ENCODE data around the gene ASTN2. TPM values are rescaled to one million over a fixed set of nuclear protein-coding genes. Genes with fewer than 3 reads are reported as not detected.
"Not testable (repeated sequence)": the region's sequence is repeated elsewhere in the genome, so short reads cannot be mapped to it uniquely, and the experiment has no call there.

The ASTN2 gene
- total RNA-seq, 1 experiment from 2014 or later: 8.0 TPM

- no peaks in the 10 kb centered on the region for H3K9me3 ChIP-seq
- DNase-seq: no peak
- no peak overlapping the region for H3K4me3 ChIP-seq
- H3K36me3 ChIP-seq: no peaks in the 10 kb centered on the region
- H3K27me3 ChIP-seq: peaks cover 6% of the 10 kb centered on the region; the same call in 1 of the 2 replicates
Observed at GRCh38 chr9:116837018-116837989, 577.6 kb downstream of the ASTN2 start.

- H3K9me3 ChIP-seq, DNase-seq: not testable (repeated sequence)
Observed at GRCh38 chr9:116830321-116830720, 584.5 kb downstream of the ASTN2 start.

GRCh38 chr9:116821633-116822229, 593.1 kb downstream of the ASTN2 start:
- no peaks in the 10 kb centered on the region for H3K9me3 ChIP-seq
- no peaks in the 10 kb centered on the region for H3K27me3 ChIP-seq
- H3K36me3 ChIP-seq: no peaks in the 10 kb centered on the region
- DNase-seq: no peak
- no peak overlapping the region for H3K4me3 ChIP-seq

More at GRCh38 chr9:116830321-116830720, 584.5 kb downstream of the ASTN2 start:
- not testable (repeated sequence) for H3K36me3 ChIP-seq, H3K4me3 ChIP-seq, H3K27me3 ChIP-seq

- Histone ChIP-seq H3K27me3 (no peaks in the 10 kb centered on the region), H3K4me3 (no peak overlapping the region), H3K36me3 (no peaks in the 10 kb centered on the region), H3K9me3 (no peaks in the 10 kb centered on the region)
- DNase-seq: no peak
Observed at GRCh38 chr9:116819116-116819515, 595.7 kb downstream of the ASTN2 start.

GRCh38 chr9:116817762-116818161, 597.1 kb downstream of the ASTN2 start:
- Histone ChIP-seq H3K36me3 (no peaks in the 10 kb centered on the region), H3K4me3 (no peak overlapping the region), H3K9me3 (no peaks in the 10 kb centered on the region), H3K27me3 (no peaks in the 10 kb centered on the region)
- DNase-seq: no peak

- no peaks in the 10 kb centered on the region for H3K27me3 ChIP-seq
- no peaks in the 10 kb centered on the region for H3K36me3 ChIP-seq
- no peaks in the 10 kb centered on the region for H3K9me3 ChIP-seq
- DNase-seq: no peak
- no peak overlapping the region for H3K4me3 ChIP-seq
Observed at GRCh38 chr9:116816484-116816883, 598.4 kb downstream of the ASTN2 start.

- Histone ChIP-seq H3K9me3 (no peaks in the 10 kb centered on the region), H3K27me3 (no peaks in the 10 kb centered on the region), H3K36me3 (no peaks in the 10 kb centered on the region), H3K4me3 (no peak overlapping the region)
- DNase-seq: no peak
Observed at GRCh38 chr9:116815835-116816234, 599.0 kb downstream of the ASTN2 start.

- no peak for DNase-seq
- Histone ChIP-seq H3K9me3 (no peaks in the 10 kb centered on the region), H3K27me3 (no peaks in the 10 kb centered on the region; the same call in 1 of the 2 replicates), H3K4me3 (no peak overlapping the region), H3K36me3 (no peaks in the 10 kb centered on the region)
Observed at GRCh38 chr9:116813031-116813300, 601.9 kb downstream of the ASTN2 start.

- H3K36me3 ChIP-seq: no peaks in the 10 kb centered on the region
- no peak for DNase-seq
- no peaks in the 10 kb centered on the region for H3K9me3 ChIP-seq
- no peak overlapping the region for H3K4me3 ChIP-seq
- no peaks in the 10 kb centered on the region; the same call in 1 of the 2 replicates for H3K27me3 ChIP-seq
Observed at GRCh38 chr9:116812231-116813030, 602.4 kb downstream of the ASTN2 start.

- Histone ChIP-seq H3K9me3 (no peaks in the 10 kb centered on the region), H3K4me3 (no peak overlapping the region), H3K36me3 (no peaks in the 10 kb centered on the region), H3K27me3 (no peaks in the 10 kb centered on the region; the same call in 1 of the 2 replicates)
- no peak for DNase-seq
Observed at GRCh38 chr9:116809656-116810055, 605.2 kb downstream of the ASTN2 start.

GRCh38 chr9:116806075-116806474, 608.8 kb downstream of the ASTN2 start:
- Histone ChIP-seq H3K4me3 (no peak overlapping the region), H3K36me3 (no peaks in the 10 kb centered on the region), H3K27me3 (no peaks in the 10 kb centered on the region; the same call in 1 of the 2 replicates), H3K9me3 (no peaks in the 10 kb centered on the region)
- no peak for DNase-seq

GRCh38 chr9:116800885-116801284, 614.0 kb downstream of the ASTN2 start:
- Histone ChIP-seq H3K27me3 (peaks cover 2% of the 10 kb centered on the region; the same call in 1 of the 2 replicates), H3K9me3 (no peaks in the 10 kb centered on the region), H3K4me3 (no peak overlapping the region), H3K36me3 (no peaks in the 10 kb centered on the region)
- no peak for DNase-seq

- DNase-seq: no peak
- no peaks in the 10 kb centered on the region for H3K36me3 ChIP-seq
- H3K27me3 ChIP-seq: peaks cover 2% of the 10 kb centered on the region; the same call in 1 of the 2 replicates
- no peak overlapping the region for H3K4me3 ChIP-seq
- H3K9me3 ChIP-seq: no peaks in the 10 kb centered on the region
Observed at GRCh38 chr9:116800074-116800473, 614.8 kb downstream of the ASTN2 start.

GRCh38 chr9:116798521-116798920, 616.3 kb downstream of the ASTN2 start:
- Histone ChIP-seq H3K4me3 (no peak overlapping the region), H3K36me3 (no peaks in the 10 kb centered on the region), H3K27me3 (peaks cover 2% of the 10 kb centered on the region; the same call in 1 of the 2 replicates), H3K9me3 (no peaks in the 10 kb centered on the region)
- no peak for DNase-seq

GRCh38 chr9:116797276-116797675, 617.6 kb downstream of the ASTN2 start:
- no peak overlapping the region for H3K4me3 ChIP-seq
- no peak for DNase-seq
- H3K36me3 ChIP-seq: no peaks in the 10 kb centered on the region

GRCh38 chr9:116796669-116797068, 618.2 kb downstream of the ASTN2 start:
- no peaks in the 10 kb centered on the region for H3K9me3 ChIP-seq
- H3K27me3 ChIP-seq: peaks cover 2% of the 10 kb centered on the region; the same call in 1 of the 2 replicates
- no peak overlapping the region for H3K4me3 ChIP-seq
- DNase-seq: no peak
- no peaks in the 10 kb centered on the region for H3K36me3 ChIP-seq

More at GRCh38 chr9:116797276-116797675, 617.6 kb downstream of the ASTN2 start:
- Histone ChIP-seq H3K27me3 (peaks cover 2% of the 10 kb centered on the region; the same call in 1 of the 2 replicates), H3K9me3 (no peaks in the 10 kb centered on the region)

- Histone ChIP-seq H3K27me3 (peaks cover 2% of the 10 kb centered on the region; the same call in 1 of the 2 replicates), H3K4me3 (no peak overlapping the region), H3K9me3 (no peaks in the 10 kb centered on the region), H3K36me3 (no peaks in the 10 kb centered on the region)
- DNase-seq: no peak
Observed at GRCh38 chr9:116795821-116796220, 619.0 kb downstream of the ASTN2 start.
